ENCODE measurements around the gene ZMYND11. TPM values are rescaled to one million over a fixed set of nuclear protein-coding genes. Genes with fewer than 3 reads are reported as not detected.

ZMYND11 gene
- total and polyA plus RNA-seq, 2 of the 13 experiments (the other 11 are each of a cell fraction or from before 2014, with no cell fraction given), result 17.5 to 38.7 TPM

DNA sequence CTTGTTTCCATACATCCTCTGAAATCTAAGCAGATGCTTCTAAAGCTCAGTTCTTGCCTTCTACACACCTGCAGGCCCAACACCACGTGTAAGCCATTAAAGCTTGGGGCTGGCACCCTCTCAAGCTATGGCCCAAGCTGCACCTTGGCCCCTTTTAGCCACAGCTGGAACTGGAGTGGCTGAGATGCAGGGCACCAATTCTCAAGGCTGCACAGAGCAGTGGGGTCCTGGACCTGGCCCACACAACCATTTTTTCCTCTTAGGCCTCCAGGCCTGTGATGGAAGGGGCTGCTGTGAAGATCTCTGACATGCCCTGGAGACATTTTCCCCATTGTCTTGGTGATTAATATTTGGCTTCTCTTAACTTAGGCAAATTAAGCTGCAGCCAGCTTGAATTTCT is 38.8 kb upstream of the ZMYND11 start:
- Histone ChIP-seq H4K20me1 (ENCODE audit: insufficient read depth, low read length) (no peaks in the 10 kb centered on the region), H2AFZ (ENCODE audit: low read length) (no peak overlapping the region), H3K4me3 (replicated peaks in 1 of 3; ENCODE audit: insufficient read depth in 1 of 3, low read depth in 2 of 3, low read length in 3 of 3) (no peak overlapping the region), H3K9ac (ENCODE audit: insufficient read depth, low read depth, low read length) (no peak overlapping the region), H3K9me3 (ENCODE audit: low read length) (peaks cover 41% of the 10 kb centered on the region), H3K36me3 (replicated peaks in 1 of 2; ENCODE audit: control insufficient read depth in 1 of 2, insufficient read depth in 2 of 2, low read length in 2 of 2) (no peaks in the 10 kb centered on the region), H3K27me3 (ENCODE audit: control insufficient read depth in 1 of 2, insufficient read depth in 2 of 2, low read length in 2 of 2) (no peaks in the 10 kb centered on the region), H3K79me2 (ENCODE audit: insufficient read depth, low read length) (no peaks in the 10 kb centered on the region), H3K4me1 (ENCODE audit: insufficient read depth, low read length) (no peaks in the 10 kb centered on the region), H3K4me2 (ENCODE audit: low read depth, low read length) (no peak overlapping the region), H3K27ac (ENCODE audit: extremely low read length, insufficient read depth, low read length) (no peak overlapping the region)
- FAIRE-seq (no peak), DNase-seq (ENCODE audit: low spot score) (no peak), ATAC-seq (no peak)
- TF ChIP-seq RBAK (CRISPR knock-in tag; IDR thresholded peaks at IDR 0.05) (no peak), ZNF558 (CRISPR knock-in tag; IDR thresholded peaks at IDR 0.05; ENCODE audit: borderline replicate concordance) (no peak), TMF1 (CRISPR knock-in tag; IDR thresholded peaks at IDR 0.05; ENCODE audit: low read depth) (no peak), AGO1 (IDR thresholded peaks at IDR 0.05; ENCODE audit: low read depth, low read length, poor library complexity, severe bottlenecking) (no peak), PHF21A (CRISPR knock-in tag; IDR thresholded peaks at IDR 0.05) (no peak), REST (IDR thresholded peaks at IDR 0.05; ENCODE audit: borderline replicate concordance in 1 of 2, low read depth in 1 of 2, low read length in 2 of 2) (no peak), ZBTB33 (CRISPR knock-in tag; IDR thresholded peaks at IDR 0.05) (no peak), ZNF446 (CRISPR knock-in tag; IDR thresholded peaks at IDR 0.05) (no peak), SUZ12 (IDR thresholded peaks at IDR 0.05; ENCODE audit: low read depth, low read length) (no peak), ZNF24 (IDR thresholded peaks at IDR 0.05) (no peak), WIZ (CRISPR knock-in tag; IDR thresholded peaks at IDR 0.05) (no peak), ZBTB7A (CRISPR knock-in tag; IDR thresholded peaks at IDR 0.05) (no peak), MAX (IDR thresholded peaks at IDR 0.05) (no peak), RBM39 (IDR thresholded peaks at IDR 0.05; ENCODE audit: low read depth, low read length, poor library complexity, severe bottlenecking) (no peak), ELF3 (CRISPR knock-in tag; IDR thresholded peaks at IDR 0.05) (no peak), CBX2 (IDR thresholded peaks at IDR 0.05; ENCODE audit: low read depth, low read length) (no peak), CBX2 (CRISPR knock-in tag; IDR thresholded peaks at IDR 0.05; ENCODE audit: low read depth) (no peak), ZNF205 (CRISPR knock-in tag; IDR thresholded peaks at IDR 0.05) (no peak), NRL (CRISPR knock-in tag; IDR thresholded peaks at IDR 0.05; ENCODE audit: borderline replicate concordance) (no peak)
- TF ChIP-seq, protein P1, sequence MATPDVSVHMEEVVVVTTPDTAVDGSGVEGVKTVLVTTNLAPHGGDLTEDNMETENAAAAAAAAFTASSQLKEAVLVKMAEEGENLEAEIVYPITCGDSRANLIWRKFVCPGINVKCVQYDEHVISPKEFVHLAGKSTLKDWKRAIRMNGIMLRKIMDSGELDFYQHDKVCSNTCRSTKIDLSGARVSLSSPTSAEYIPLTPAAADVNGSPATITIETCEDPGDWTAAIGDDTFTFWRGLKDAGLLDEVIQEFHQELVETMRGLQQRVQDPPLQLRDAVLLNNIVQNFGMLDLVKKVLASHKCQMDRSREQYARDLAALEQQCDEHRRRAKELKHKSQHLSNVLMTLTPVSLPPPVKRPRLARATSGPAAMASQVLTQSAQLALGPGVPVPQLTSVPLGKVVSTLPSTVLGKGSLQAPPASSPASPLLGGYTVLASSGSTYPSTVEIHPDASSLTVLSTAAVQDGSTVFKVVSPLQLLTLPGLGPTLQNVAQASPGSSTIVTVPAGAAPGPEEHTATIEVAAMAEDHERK (CRISPR knock-in tag; IDR thresholded peaks at IDR 0.05; ENCODE audit: low read depth), result no peak
- ChIA-PET CTCF (ENCODE audit: low intra/inter-chr PET ratio, low total read pairs) (no interaction called here), POLR2A (no interaction called here)
- WGBS (ENCODE audit: low lambda C conversion rate), result 0% methylated on average over 1 of the region's 1 CpG
- in situ Hi-C loops (cut with HindIII; ENCODE audit: extremely low pct_ligation_motif_present, low pct_unique_long_range_greater_than_20kb), result no loop called here
- intact Hi-C loops (cut with micrococcal nuclease; ENCODE audit: unreplicated experiment), result no loop called here
- no TSS peak for BruUV-seq (replicated peaks)

All from HepG2 (cell line).